NCI-H1105 treated with DMSO at 0.1 percent for 48 hours (cell line): Measurements from ENCODE around the gene UBE2D3.
A peak's percentile ranks its signal among the peaks of the same experiment; 100 is the strongest.
"Not testable (repeated sequence)": the region's sequence is repeated elsewhere in the genome, so short reads cannot be mapped to it uniquely, and the experiment has no call there.

Experiments
- DNase-seq: peaks from one replicate; lab custom pipeline; 2025; lab: John Stamatoyannopoulos, UW

UBE2D3 gene

DNA sequence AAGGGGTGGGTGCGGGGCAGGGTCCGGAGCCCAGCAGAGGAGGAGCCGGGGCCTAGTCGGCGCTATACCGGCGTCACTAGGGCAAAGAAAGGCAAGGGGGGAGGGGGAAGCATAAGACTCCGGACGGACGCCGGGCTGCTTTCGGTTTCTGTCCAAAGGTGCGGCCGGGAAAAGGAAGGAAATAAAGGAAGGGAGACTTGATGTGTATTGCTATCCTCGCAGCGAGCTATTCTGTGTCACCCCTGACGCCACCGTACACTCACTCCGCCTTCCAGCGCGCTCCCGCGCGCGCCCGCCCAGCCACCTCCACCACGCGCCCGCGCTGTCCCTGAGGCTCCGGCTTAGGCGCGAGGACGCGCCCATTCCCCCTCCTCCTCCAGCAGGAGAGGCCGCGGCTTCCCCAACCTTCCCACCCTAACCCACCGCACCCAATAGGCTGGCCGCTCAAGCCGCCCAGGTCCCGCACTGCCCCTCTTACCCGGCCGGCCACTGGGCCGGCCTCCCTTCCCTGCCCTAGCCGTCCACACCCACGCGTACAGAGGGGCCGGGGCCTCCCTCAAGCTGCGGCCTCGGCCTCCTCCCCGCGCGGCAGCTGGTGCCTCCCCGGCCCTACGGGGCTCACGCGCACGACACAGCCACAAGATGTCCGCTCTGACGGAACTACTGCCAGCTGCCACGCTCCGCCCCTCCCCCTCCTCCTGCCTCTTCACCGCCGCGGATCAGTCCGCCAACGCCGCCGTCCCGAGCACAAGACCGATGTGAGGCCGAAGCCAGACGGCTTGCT, at the start of gene UBE2D3:
TSS of gene UBE2D3 (minus strand) at position 662 of the 784 bp plus-strand sequence. CDS start 1,043 bp downstream, outside the sequence.
- peak; percentile 82 for DNase-seq

DNA sequence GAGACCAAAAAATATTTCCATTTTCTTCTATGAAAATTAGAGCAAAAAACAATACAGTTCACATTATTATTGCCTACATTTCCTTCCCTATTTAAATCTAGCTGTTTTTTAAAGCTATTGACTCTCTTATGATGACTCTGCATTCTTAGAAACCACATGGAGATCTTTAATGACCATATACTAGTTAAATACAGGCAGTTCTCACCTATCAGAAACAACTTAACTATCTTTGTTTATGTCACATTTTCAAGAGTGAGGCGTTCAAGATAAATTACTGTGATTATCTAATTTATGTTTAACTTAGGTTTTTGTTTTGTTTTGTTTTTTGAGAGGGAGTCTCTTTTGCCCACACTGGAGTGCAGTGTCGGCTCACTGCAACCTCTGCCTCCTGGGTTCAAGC, 44.4 kb upstream of the UBE2D3 start:
- DNase-seq = no peak

DNA sequence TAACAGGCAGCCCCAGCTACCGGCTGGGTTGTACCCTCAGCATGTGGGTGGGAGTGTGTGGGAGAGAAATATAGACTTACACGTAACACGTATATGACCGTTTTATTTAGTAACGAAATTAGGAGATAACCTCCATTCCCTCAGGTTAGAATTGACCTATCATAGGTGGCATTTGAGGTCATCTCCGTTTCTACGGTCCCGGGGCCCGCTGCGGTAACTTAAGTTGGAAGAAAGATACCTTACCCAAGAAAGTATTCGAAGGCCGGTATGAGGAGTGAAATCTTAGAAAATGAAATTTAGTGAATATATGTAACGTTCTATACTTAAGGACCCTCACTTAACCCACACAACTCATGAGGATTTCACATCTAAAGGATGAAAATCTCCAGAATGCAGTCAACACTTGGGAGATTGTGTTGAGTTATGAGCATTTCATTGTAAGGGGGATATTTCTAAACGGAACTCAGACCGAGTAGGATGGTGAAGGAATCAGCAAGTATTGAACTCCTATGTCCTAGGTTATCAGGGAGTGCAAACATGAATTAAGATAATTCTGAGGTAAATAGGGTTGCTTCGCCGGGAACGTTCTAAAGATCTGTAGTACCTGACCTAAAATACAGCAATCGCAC, 42.3 kb upstream of the UBE2D3 start:
- no peak for DNase-seq

DNA sequence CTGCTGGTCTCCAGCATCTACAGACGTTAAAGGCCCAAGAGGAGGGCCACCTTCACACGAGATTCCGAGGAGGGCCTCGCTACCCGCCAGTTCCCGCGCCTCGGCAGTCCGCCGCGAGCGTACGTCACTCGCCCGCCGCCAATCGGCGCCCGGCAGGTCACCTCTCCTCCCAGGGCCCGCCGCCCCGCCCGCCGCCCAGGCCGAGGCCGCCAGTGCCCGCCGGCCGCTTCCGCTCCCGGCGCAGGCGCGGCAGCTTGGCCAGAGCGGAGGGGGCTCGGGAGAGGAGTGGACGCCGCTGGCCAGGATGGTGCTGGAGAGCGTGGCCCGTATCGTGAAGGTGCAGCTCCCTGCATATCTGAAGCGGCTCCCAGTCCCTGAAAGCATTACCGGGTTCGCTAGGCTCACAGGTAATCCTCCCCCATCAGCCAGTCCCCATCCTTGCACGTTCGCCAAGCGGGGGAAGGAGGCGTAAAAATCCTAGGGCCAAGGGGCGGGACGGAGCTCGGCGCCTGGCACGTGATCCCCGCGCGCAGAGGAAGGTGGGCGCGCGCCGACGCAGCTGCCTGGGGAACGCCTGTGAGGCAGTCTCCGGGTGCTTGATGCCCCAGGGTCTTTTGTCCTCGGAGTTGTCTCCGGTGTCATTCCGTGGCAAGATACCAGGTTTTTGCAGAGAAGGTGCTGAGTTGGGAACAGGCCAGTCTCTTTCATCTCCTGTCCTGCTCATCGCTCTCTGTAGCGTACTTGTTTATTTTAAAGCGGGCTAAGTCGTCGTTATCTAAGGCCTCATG, 41.6 kb upstream of the UBE2D3 start, which contains the start of gene CISD2:
TSS of gene CISD2 (plus strand) at position 212 of the 788 bp plus-strand sequence. CDS start at position 305, 93 bp downstream.
- peak; percentile 82 for DNase-seq

DNA sequence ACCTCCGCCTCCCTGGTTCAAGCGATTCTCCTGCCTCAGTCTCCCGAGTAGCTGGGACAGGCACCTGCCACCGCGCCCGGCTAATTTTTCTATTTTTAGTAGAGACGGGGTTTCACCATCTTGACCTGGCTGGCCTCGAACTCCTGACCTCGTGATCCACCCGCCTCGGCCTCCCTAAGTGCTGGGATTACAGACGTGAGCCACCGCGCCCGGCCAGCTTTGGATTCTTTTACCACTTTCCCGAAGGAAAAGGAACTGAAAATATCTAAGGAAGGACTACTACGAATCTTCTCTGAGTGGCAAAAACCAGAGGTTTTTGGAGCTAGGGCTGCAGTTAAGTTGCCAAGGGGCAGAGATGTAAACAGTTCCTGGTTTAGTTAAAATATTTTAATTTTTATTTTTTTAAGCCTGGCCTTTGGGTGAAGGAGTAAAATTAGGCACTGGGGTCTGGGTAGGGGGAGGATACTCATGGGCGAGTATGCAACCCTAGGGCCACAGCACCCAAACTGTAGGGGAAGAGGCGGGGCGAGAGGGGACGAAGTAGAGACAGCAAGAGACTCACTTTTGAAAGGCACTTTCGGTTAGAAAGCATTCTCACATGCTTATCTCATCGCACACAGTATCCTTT, 40.9 kb upstream of the UBE2D3 start:
- no peak for DNase-seq

DNA sequence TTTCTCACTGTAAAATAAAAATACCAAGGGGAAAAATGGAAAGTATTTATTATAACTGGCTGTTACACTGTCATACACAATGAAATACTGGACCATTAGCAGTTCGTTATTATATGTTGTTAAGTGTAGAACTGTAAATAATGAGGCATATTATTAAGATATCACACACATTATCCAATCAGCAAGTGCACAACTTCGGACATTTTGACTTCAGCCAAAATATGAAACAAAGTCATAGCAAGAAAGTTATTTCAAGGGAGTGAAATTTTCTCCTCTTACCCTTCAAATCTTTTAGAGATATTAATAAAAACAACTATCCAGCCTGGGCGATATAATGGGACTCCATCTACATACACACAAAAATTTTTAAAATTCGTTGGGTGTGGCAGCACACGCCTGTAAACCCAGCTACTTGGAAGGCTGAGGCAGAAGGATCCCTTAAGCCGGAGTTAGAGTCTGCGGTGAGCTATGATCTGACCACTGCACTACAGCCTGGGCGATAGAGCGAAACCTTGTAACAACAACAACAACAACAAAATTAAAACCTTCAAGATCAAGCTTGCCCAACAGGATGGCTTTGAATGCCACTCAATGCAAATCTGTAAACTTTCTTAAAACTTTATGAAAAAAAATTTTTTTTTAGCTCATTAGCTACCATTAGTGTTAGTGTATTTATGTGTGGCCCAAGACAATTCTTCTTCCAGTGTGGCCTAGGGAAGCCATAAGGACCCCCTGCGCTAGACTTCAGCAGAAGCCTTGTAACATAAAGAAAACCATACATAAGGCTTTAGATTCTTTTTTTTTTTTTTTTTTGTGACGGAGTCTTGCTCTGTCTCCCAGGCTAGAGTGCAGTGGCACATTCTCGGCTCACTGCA, 40.2 kb upstream of the UBE2D3 start:
- DNase-seq = no peak

DNA sequence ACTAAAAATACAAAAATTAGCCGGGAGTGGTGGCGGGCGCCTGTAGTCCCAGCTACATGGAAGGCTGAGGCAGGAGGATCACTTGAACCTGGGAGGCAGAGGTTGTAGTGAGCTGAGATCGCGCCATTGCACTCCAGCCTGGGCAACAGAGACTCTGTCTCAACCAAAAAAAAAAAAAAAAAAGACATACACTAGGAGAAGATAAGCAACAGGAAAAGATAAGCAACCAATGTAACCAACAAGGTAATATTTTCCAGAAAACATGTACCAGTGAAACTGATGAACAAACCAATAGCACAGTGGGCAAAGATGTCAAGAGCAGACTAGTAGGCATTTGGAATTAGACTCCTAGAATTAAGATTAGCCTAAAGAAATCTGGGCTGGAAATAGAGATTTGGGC, 38.0 kb upstream of the UBE2D3 start:
- not testable (repeated sequence) for DNase-seq

DNA sequence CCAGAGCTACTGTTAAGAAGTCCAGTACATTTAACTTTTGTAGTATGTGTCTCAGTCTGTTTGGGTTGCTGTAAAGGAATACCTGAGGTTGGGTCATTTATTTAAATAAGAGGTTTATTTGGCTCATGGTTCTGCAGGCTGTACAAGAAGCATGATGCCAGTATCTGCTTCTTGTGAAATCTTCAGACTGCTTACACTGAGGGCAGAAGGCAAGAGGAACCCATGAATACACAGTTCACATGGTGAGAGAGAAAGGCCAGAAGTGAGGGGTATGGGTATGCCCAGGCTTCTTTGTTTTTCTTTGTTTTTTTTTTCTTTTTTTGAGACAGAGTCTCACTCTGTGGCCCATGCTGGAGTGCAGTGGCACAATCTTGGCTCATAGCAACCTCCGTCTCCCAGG, 35.4 kb upstream of the UBE2D3 start:
- no peak for DNase-seq

DNA sequence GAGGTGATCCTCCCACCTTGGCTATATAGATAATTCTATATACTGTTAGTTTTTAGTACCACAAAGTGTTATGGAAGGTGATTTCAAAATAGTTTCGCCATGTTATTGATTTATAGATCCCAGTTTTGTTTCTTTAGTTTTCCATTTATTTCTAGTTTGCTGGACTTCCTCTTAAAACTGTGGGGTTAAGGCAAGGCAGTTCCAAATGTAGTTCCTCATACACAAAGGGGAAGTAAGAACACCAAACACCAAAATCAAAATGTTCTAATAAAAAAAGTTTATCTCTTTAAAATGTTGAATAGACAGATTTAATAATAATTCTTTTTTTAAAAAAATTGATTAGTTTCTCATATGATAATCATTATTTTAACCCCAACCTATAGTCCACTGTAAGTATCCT, 34.7 kb upstream of the UBE2D3 start:
- DNase-seq = no peak

DNA sequence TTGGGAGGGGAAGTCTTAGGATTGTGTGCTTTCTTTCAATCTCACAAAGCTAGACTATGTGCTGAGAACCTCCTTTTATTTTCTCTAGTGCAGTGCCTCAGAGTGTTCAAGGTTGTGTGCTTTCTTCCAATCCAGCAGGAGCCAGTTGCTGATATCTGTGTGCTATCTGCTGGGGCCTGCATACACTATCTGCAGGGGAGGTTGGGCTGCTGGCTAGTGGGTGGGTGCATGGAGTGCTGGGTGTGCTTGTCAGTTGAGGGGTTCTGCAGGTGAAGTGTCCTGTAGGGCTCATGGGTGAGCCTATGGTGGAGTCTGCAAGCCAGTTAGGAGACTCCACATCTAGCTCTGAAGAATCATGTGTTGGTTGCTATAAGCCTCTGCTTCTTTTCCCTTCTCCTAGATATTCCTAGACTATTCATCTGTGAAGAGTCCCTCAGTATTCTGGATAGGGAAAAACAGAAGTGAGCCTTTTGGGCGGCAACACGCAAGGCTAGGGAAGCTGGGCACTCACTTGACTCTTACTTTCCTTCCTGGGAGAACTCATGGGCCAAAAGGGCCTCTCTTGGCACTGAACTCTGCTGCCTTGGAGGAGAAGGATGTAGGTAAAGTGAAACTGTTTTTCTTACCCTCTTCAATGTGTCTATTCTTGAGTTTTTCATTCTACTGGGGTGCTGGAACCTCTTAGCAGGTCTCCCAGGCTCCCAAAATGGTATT, 33.4 kb upstream of the UBE2D3 start:
- no peak for DNase-seq

DNA sequence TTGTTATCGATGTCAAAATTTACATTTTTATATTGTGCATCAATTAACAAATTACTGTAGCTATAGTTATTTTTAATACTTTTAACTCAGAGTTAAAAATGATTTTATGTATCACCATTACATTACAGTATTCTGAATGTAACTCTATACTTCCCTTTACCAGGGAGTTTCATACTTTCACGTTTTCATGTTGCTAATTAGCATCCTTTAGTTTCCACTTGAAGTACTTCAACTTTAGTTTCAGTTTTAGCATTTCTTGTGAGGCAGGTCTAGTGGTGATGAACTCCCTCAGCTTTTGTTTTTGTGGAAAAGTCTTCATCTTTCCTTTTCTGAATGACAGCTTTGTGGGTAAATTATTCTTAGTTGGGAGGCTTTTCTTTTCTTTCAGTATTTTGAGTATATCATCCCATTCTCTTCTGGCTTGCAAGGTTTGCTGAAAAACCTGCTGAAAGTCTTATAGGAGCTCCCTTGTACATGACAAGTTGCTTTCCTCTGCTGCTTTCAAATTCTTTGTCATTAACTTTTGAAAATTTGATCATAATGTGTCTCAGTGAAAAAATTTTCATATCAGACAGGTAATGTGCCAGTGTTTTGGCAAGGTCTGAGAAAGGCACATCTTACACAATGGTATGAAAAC, 31.6 kb upstream of the UBE2D3 start:
- no peak for DNase-seq

DNA sequence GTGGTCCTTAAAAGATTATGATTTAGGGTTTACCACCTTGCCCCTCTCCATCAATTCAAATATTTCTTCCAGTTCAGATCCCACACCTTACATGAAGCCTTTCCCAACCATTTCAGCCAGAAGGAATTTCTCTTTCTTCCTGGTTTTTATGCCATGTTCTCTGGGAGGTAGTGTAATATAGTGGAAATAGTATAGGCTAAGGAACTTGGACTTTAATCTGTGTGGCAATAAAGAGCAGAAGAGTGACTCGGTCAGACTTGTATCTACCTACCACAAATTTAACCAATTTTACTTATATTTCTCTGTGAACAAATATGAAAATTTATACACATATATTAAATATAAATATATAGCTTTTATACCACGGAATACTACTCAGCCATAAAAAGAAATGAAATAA, 23.0 kb upstream of the UBE2D3 start:
- DNase-seq = no peak

DNA sequence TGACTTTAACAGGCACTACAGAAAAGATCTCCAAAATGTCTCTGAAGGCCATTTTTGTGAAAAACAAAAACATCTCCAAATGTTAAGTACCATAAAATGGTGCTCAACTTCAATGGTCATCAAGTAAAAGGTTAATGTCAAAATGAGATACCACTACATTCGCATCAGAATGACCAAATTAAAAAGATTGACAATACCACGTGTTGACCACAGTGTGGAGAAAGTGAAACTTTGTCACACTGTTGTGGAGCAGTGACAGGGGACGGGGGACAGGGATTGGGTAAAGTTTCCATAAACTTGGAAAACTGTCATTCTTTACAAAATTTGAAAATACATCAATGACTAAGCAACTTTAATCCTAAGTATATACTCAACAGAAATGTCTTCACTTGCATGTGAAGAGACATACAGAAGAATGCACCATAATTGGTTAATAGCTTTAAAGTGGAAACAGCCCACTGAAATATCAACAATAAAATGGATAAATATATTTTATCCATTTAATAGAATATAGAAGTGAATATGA, 22.3 kb upstream of the UBE2D3 start:
- no peak for DNase-seq

DNA sequence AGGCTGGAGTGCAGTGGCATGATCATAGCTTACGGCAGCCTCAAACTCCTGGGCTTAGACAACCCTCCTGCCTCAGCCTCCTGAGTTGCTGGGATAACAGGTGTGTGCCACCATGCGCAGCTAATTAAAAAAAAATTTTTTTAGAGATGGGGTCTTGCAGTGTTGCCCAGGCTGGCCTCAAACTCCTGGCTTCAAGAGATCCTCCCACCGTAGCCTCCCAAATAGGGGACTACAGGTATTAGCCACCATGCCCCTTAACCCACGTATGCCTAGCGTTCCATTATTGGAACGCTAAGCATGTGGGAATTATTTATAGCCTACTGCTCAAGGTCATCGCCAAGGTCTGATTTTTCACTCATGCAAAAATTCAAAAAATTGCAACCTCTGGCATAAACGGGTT, 20.3 kb upstream of the UBE2D3 start:
- DNase-seq = no peak

DNA sequence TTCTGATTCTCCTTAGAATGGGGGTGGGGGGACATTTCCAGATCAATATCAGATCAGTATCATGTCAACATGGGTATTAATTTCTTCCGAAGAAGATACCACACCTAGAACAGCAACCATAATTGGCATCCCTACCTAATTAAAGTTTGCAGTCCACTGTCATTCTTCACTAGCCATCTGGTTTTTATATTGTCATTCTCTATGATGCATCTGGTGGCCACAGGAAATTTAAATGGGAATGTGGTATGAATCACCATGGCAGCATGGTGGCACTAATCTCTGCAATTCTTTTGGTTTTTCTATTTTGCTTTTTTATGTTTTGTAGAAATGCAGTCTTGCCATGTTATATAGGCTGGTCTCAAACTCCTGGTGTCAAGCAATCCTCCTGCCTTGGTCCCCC, 16.6 kb upstream of the UBE2D3 start:
- DNase-seq = no peak

DNA sequence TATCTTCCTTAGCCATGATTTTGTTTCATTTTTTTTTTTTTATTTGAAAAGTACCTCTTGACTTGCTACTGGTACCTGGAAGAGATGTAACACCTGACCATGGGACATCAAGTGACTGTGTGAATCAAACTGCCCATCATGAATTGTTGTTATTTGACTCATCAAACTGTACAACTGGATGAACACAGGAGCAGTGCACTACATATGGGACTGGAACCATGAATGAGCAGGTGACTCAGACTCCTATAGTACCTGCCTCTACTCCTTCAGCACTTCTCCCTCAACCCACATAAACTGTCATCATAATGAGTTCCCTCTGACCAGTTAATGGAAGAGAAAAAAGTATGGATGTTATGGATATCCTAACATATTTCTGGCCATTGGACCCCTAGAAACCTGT, 15.9 kb upstream of the UBE2D3 start:
- no peak for DNase-seq

DNA sequence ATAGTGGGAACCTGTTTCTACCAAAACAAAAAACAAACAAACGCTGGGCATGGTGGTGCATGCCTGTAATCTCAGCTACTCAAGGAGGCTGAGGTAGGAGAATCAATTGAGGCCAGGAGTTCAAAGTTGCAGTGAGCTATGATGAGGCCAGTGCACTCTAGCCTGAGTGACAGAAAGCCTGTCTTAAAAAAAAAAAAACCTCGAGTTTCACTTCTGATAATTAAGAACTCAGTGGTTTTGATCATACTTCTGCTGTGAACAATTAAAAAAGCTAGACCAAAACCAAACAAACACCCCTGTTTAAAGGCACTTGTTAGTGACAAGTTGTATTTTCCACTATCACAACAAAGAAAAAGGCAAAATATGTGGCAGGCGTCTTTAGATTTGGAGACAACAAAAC, 15.0 kb upstream of the UBE2D3 start:
- no peak for DNase-seq

DNA sequence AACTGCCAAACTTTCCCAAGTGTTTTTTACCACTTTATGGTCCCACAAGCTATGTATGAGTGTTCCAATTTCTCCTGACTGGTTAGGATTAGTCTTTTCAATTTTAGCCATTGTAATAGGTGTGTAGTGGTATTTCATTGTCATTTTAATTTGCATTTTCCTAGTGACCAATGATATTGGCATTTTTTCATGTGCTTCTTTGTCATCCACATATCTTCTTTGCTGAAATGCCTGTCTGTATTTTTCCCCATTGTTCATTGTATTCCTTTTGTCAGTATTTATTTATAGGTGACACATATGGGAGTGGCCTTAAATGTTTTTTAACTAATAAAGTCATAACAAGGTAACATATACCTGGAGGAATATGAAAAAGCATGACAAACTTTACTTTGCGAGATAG, 9.2 kb upstream of the UBE2D3 start:
- no peak for DNase-seq

DNA sequence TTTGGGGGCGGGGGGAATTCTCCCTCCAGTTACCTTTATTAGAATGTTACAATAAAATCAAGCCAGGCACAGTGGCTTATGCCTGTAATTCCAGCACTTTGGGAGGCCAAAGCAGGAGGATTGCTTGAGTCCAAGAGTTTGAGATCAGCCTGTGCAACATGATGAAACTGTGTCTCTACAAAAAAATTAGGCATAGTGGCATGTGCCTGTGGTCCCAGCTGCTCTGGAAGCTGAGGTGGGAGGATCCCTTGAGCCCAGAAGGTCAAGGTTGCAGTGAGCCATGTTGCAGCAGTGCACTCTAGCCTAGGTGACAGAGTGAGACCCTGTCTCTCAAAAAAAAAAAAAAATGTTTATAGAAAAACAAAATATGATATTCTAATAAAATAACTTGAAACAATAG, 5.3 kb upstream of the UBE2D3 start:
- no peak for DNase-seq

DNA sequence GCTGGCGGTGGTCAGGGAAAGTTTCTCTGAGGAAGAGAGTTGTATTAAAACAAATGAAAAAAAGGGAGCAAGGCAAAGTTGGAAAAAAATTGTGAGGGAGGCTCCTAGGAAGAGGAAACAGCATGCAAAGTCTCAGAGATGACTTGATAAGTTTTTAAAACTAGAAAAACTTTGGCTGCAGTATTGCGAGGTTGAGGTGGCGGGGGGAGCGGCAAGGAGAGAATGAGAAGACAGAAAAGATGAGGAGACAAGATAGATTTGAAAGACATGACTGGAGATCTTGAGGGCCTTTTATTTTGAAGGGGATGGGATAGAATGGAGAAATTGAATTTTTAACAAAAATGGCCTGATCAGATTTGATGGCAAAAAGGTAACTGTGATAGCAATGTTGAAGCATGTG, 4.8 kb upstream of the UBE2D3 start:
- no peak for DNase-seq
